ENCODE results near the gene NDUFAF8. TPM values are rescaled to one million over a fixed set of nuclear protein-coding genes. Genes with fewer than 3 reads are reported as not detected.

Gene NDUFAF8
- polyA plus RNA-seq, 1 donor from 2014 or later: 76.4 TPM

- no peak for TF ChIP-seq REST (IDR thresholded peaks at IDR 0.05; ENCODE audit: borderline replicate concordance)
- TF ChIP-seq MXI1 (conservative IDR thresholded peaks at IDR 0.05; ENCODE audit: poor library complexity, severe bottlenecking): no peak
Observed at GRCh38 chr17:81197831-81198490, 41.2 kb upstream of the NDUFAF8 start (continued).

- H3K4me2 ChIP-seq (ENCODE audit: low read length): no peak overlapping the region
- no peaks in the 10 kb centered on the region for H3K27me3 ChIP-seq (ENCODE audit: insufficient read depth, low read depth, low read length)
- H3K27ac ChIP-seq (ENCODE audit: low read length): no peak overlapping the region
- no peaks in the 10 kb centered on the region for H3K9me3 ChIP-seq (ENCODE audit: low read length)
- no peaks in the 10 kb centered on the region for H3K36me3 ChIP-seq (ENCODE audit: insufficient read depth, low read length)
- no peak overlapping the region for H3K4me3 ChIP-seq (ENCODE audit: low read length)
- TF ChIP-seq CTCF (IDR thresholded peaks at IDR 0.05; ENCODE audit: poor library complexity, severe bottlenecking): no peak
- H4K20me1 ChIP-seq (ENCODE audit: insufficient read depth): no peaks in the 10 kb centered on the region
- no peaks in the 10 kb centered on the region for H3F3A ChIP-seq (ENCODE audit: insufficient read depth, low read length, poor library complexity, severe bottlenecking)
- H2AFZ ChIP-seq (ENCODE audit: low read depth, low read length): no peak overlapping the region
- no peak overlapping the region for H3K9ac ChIP-seq (ENCODE audit: low read length)
- H3K79me2 ChIP-seq (replicated peaks; ENCODE audit: insufficient read depth, low read length): no peaks in the 10 kb centered on the region
- no peaks in the 10 kb centered on the region for H3K9me2 ChIP-seq (ENCODE audit: insufficient read depth, low read length)
Observed at GRCh38 chr17:81198826-81199481, 40.2 kb upstream of the NDUFAF8 start.

GRCh38 chr17:81199482-81199830, 39.7 kb upstream of the NDUFAF8 start:
- Histone ChIP-seq H3K4me3 (ENCODE audit: low read length) (no peak overlapping the region), H3K9me3 (ENCODE audit: low read length) (no peaks in the 10 kb centered on the region), H4K20me1 (ENCODE audit: insufficient read depth) (no peaks in the 10 kb centered on the region), H3K27ac (ENCODE audit: low read length) (no peak overlapping the region), H3K9me2 (ENCODE audit: insufficient read depth, low read length) (no peaks in the 10 kb centered on the region), H3F3A (ENCODE audit: insufficient read depth, low read length, poor library complexity, severe bottlenecking) (no peaks in the 10 kb centered on the region), H3K27me3 (ENCODE audit: insufficient read depth, low read depth, low read length) (no peaks in the 10 kb centered on the region), H3K9ac (ENCODE audit: low read length) (no peak overlapping the region), H3K36me3 (ENCODE audit: insufficient read depth, low read length) (no peaks in the 10 kb centered on the region), H2AFZ (ENCODE audit: low read depth, low read length) (no peak overlapping the region), H3K79me2 (replicated peaks; ENCODE audit: insufficient read depth, low read length) (no peaks in the 10 kb centered on the region), H3K4me2 (ENCODE audit: low read length) (no peak overlapping the region)
- TF ChIP-seq TAF1 (IDR thresholded peaks at IDR 0.05; ENCODE audit: low read depth) (no peak), EP300 (conservative IDR thresholded peaks at IDR 0.05; ENCODE audit: poor library complexity, severe bottlenecking) (no peak), MXI1 (conservative IDR thresholded peaks at IDR 0.05; ENCODE audit: poor library complexity, severe bottlenecking) (no peak), POLR2AphosphoS5 (IDR thresholded peaks at IDR 0.05) (no peak), SMC3 (conservative IDR thresholded peaks at IDR 0.05; ENCODE audit: poor library complexity) (no peak), REST (IDR thresholded peaks at IDR 0.05; ENCODE audit: borderline replicate concordance) (no peak), EZH2 (IDR thresholded peaks at IDR 0.05; ENCODE audit: borderline replicate concordance, insufficient read depth, low read length, poor library complexity, severe bottlenecking) (no peak), RAD21 (conservative IDR thresholded peaks at IDR 0.05) (no peak), CTCF (IDR thresholded peaks at IDR 0.05; ENCODE audit: poor library complexity, severe bottlenecking) (no peak)

Measured in neural cell (in vitro differentiated cells).